Measurements from ENCODE around the gene RHEBL1.

The RHEBL1 gene

GRCh38 chr12:49052451-49053208 is 17.1 kb downstream of the RHEBL1 start:
- no peak for TF ChIP-seq POLR2AphosphoS5 (IDR thresholded peaks at IDR 0.05; ENCODE audit: low read depth, low read length)
- TF ChIP-seq, protein P1, sequence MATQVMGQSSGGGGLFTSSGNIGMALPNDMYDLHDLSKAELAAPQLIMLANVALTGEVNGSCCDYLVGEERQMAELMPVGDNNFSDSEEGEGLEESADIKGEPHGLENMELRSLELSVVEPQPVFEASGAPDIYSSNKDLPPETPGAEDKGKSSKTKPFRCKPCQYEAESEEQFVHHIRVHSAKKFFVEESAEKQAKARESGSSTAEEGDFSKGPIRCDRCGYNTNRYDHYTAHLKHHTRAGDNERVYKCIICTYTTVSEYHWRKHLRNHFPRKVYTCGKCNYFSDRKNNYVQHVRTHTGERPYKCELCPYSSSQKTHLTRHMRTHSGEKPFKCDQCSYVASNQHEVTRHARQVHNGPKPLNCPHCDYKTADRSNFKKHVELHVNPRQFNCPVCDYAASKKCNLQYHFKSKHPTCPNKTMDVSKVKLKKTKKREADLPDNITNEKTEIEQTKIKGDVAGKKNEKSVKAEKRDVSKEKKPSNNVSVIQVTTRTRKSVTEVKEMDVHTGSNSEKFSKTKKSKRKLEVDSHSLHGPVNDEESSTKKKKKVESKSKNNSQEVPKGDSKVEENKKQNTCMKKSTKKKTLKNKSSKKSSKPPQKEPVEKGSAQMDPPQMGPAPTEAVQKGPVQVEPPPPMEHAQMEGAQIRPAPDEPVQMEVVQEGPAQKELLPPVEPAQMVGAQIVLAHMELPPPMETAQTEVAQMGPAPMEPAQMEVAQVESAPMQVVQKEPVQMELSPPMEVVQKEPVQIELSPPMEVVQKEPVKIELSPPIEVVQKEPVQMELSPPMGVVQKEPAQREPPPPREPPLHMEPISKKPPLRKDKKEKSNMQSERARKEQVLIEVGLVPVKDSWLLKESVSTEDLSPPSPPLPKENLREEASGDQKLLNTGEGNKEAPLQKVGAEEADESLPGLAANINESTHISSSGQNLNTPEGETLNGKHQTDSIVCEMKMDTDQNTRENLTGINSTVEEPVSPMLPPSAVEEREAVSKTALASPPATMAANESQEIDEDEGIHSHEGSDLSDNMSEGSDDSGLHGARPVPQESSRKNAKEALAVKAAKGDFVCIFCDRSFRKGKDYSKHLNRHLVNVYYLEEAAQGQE (IDR thresholded peaks at IDR 0.05; ENCODE audit: insufficient read depth in 1 of 2, low read depth in 2 of 2, low read length in 2 of 2) = no peak
- TF ChIP-seq FOXP2 (optimal IDR thresholded peaks at IDR 0.05; ENCODE audit: borderline replicate concordance, extremely low read depth, extremely low read length, insufficient read depth) = no peak
- TF ChIP-seq TAF1 (IDR thresholded peaks at IDR 0.05; ENCODE audit: borderline replicate concordance, insufficient read depth, low read length) = no peak
- no peak for TF ChIP-seq SIN3A (IDR thresholded peaks at IDR 0.05; ENCODE audit: borderline replicate concordance, insufficient read depth, low read length)

DNA sequence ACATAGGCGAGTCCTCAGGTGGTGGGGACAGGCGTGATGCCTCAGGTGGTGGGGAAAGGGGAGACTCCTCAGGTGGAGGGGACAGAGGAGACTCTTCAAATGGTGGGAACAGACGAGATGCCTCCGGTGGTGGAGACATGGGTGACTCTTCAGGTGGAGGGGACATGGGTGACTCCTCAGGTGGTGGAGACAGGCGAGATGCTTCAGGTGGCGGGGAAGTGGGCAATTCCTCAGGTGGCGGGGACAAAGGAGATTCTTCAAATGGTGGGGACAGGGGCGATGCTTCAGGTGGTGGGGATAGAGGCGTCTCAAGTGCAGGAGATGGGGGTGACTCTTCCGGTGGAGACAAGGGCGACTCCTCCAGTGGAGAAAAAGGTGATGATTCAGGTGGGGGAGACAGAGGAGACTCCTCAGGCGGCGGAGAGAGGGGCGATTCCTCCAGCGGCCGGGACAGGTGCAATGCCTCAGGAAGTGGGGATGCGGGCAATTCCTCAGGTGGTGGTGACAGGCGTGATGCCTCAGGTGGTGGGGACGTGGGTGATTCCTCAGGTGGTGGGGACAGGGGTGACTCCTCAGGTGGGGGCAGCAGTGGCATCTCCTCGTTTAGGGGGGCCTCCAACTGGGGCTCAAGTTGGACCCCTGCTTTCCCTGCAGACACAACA is 17.9 kb downstream of the RHEBL1 start:
- TF ChIP-seq TAF1 (IDR thresholded peaks at IDR 0.05; ENCODE audit: borderline replicate concordance, insufficient read depth, low read length) (no peak), SIN3A (IDR thresholded peaks at IDR 0.05; ENCODE audit: borderline replicate concordance, insufficient read depth, low read length) (no peak), POLR2AphosphoS5 (IDR thresholded peaks at IDR 0.05; ENCODE audit: low read depth, low read length) (no peak), FOXP2 (optimal IDR thresholded peaks at IDR 0.05; ENCODE audit: borderline replicate concordance, extremely low read depth, extremely low read length, insufficient read depth) (no peak)
- TF ChIP-seq, protein P1 (IDR thresholded peaks at IDR 0.05; ENCODE audit: insufficient read depth in 1 of 2, low read depth in 2 of 2, low read length in 2 of 2) = no peak

DNA sequence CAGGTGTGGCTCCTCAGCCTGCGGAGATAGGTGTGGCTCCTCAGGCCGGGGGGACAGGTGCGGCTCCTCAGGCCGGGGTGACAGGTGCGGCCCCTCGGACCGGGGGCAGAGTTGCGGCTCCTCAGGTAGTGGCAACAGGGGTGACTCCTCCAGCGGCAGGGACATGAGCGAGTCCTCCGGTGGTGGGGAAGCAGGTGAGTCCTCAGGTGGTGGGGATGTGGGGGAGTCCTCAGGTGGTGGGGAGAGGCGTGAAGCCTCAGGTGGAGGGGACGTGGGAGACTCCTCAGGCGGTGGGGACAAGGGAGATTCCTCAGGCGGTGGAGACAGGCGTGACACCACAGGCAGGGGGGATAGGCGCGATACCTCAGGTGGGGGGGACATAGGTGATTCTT is 18.4 kb downstream of the RHEBL1 start:
- TF ChIP-seq POLR2AphosphoS5 (IDR thresholded peaks at IDR 0.05; ENCODE audit: low read depth, low read length) (no peak), TAF1 (IDR thresholded peaks at IDR 0.05; ENCODE audit: borderline replicate concordance, insufficient read depth, low read length) (no peak)

DNA sequence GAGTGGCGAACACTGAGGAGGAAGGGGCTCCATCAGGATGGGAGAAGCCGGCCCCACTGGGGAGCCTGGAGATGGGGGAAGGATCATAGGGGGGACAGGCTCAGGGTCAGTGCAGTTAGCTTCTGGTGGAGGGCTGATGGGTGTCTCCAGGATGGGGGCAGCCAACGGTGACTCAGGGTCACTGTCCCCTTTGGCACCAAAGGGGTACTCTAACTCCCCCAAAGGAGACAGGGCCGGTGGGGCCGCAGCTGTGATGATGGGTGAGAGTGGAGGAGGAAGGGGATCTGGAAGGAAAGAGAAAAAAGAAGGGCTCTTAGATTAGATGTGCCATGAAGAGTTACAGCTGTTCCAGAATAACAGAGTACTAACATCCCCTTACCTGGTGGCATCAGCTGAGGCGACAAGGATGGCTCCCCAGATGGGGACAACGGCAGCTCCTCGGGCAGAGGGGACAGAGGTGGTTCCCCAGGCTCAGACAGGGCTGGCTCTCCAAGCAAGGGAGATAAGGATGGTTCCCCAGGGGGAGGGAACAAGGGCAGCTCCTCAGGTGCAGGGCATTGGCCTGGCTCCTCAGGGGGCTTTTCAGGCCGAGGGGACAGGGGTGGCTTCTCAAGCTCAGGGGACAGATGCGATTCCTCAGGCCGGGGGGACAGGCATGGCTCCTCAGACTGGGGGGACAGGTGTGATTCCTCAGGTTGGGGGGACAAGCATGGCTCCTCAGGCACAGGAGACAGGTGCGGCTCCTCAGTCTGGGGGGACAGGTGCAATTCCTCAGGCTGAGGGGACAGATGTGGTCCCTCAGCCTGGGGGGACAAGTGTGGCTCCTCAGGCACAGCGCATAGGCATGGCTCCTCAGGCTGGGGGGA is 19.0 kb downstream of the RHEBL1 start:
- TF ChIP-seq TAF1 (IDR thresholded peaks at IDR 0.05; ENCODE audit: borderline replicate concordance, insufficient read depth, low read length) = no peak

- TF ChIP-seq SIN3A (IDR thresholded peaks at IDR 0.05; ENCODE audit: borderline replicate concordance, insufficient read depth, low read length) (no peak), FOXP2 (optimal IDR thresholded peaks at IDR 0.05; ENCODE audit: borderline replicate concordance, extremely low read depth, extremely low read length, insufficient read depth) (no peak), POLR2AphosphoS5 (IDR thresholded peaks at IDR 0.05; ENCODE audit: low read depth, low read length) (no peak), TAF1 (IDR thresholded peaks at IDR 0.05; ENCODE audit: borderline replicate concordance, insufficient read depth, low read length) (no peak)
- TF ChIP-seq, protein P1 (IDR thresholded peaks at IDR 0.05; ENCODE audit: insufficient read depth in 1 of 2, low read depth in 2 of 2, low read length in 2 of 2) = no peak
These were observed 20.1 kb downstream of the RHEBL1 start for GRCh38 chr12:49049566-49050224.

Data from PFSK-1 (cell line).